Ectodermal cell (in vitro differentiated cells): ENCODE data around the gene PPP1R15B.

Experiments
- H3K27ac ChIP-seq: 2 replicates; pipeline ENCODE4 v1.7.0; 2013; ENCODE audit warnings: mild to moderate bottlenecking, low read depth, low read length; ENCODE audit not compliant: insufficient read depth, poor library complexity, severe bottlenecking
- H3K27me3 ChIP-seq: 2 replicates; pipeline ENCODE4 v1.7.0; 2013; ENCODE audit warnings: mild to moderate bottlenecking, low read length; ENCODE audit not compliant: insufficient read depth, control insufficient read depth, poor library complexity, severe bottlenecking
- H3K36me3 ChIP-seq: one replicate; pipeline ENCODE4 v1.7.0; 2013; ENCODE audit warnings: low read length; ENCODE audit not compliant: control insufficient read depth, insufficient read depth
- H3K4me1 ChIP-seq: one replicate; pipeline ENCODE4 v1.7.0; 2013; ENCODE audit warnings: low read length; ENCODE audit not compliant: control insufficient read depth, insufficient read depth
- H3K4me3 ChIP-seq: 2 replicates; pipeline ENCODE4 v1.7.0; 2013; ENCODE audit warnings: low read depth, low read length, control low read depth; ENCODE audit not compliant: insufficient read depth
- H3K9me3 ChIP-seq: 2 replicates; pipeline ENCODE4 v1.7.0; 2013; ENCODE audit warnings: mild to moderate bottlenecking, low read length, moderate library complexity; ENCODE audit not compliant: control insufficient read depth
- WGBS, 2 experiments: methylation state at CpG; one replicate each; pipeline ENCODE4 v1.1.7; 2013; ENCODE audit warnings: missing lambda C conversion rate in 2 of 2; 5-methylcytosine and 5-hydroxymethylcytosine counted together

The PPP1R15B gene

DNA sequence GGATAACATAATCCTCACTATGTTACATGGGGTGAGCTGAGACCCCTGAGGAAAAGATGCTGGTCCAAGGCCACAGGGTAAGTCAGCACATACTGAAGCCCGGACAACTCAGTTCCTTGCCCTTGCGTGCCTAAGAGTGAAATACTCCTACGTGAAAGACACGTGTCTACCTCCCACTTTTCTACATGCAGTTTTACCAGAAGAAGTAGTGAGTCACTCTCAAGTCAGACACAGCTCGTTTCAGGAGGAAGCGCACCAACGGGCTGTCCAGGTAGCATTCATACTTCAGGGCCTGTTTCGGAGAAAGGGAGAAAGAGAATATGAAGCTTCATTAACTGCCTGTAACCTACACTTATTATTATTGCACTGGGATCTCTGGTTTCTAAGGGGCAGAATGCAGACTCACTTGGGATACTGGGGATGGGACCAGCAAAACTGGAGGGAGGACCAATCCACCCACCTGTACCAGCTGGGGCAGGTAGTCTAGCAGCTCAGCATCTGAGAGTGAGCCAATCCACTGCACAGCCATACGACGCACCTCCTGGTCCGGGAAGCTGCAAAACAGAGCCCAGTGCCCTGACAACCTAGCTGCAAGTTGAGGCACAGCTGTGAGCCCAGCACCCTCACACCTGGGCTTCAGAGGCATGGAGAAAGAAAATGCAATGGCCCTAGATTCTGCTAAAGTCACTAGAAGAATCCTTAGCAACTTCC lies 32.4 kb upstream of the PPP1R15B start:
- Histone ChIP-seq H3K27ac (no peak overlapping the region), H3K4me3 (no peak overlapping the region), H3K4me1 (peaks cover 11% of the 10 kb centered on the region), H3K36me3 (peaks cover 63% of the 10 kb centered on the region), H3K27me3 (no peaks in the 10 kb centered on the region), H3K9me3 (no peaks in the 10 kb centered on the region)
- WGBS, 2 experiments = 91 to 94% methylated on average over 11 of the region's 11 CpGs

DNA sequence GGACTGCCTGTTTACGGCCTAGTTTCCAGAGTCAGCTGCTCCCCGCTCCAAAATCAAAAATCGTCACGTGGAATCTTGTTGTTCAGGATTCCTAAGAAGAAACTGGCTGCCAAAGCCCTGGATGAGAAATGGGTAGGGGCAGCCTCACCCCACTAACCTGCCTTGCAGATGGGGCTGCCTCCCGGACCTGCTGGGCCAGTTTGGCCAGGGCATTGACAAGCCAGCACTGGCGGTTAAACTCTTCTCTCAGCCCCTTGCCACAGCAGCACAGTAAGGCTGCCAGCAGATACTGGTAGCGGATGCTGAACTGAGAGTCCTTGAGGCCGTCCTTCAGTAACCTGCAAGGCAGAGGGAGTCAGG lies 31.6 kb upstream of the PPP1R15B start:
- no peak overlapping the region for H3K4me3 ChIP-seq
- H3K27ac ChIP-seq = no peak overlapping the region
- H3K9me3 ChIP-seq = no peaks in the 10 kb centered on the region
- H3K36me3 ChIP-seq = peaks cover 67% of the 10 kb centered on the region
- H3K27me3 ChIP-seq = no peaks in the 10 kb centered on the region
- 97% methylated on average over 8 of the region's 8 CpGs for WGBS, 2 experiments
- peaks cover 11% of the 10 kb centered on the region for H3K4me1 ChIP-seq

DNA sequence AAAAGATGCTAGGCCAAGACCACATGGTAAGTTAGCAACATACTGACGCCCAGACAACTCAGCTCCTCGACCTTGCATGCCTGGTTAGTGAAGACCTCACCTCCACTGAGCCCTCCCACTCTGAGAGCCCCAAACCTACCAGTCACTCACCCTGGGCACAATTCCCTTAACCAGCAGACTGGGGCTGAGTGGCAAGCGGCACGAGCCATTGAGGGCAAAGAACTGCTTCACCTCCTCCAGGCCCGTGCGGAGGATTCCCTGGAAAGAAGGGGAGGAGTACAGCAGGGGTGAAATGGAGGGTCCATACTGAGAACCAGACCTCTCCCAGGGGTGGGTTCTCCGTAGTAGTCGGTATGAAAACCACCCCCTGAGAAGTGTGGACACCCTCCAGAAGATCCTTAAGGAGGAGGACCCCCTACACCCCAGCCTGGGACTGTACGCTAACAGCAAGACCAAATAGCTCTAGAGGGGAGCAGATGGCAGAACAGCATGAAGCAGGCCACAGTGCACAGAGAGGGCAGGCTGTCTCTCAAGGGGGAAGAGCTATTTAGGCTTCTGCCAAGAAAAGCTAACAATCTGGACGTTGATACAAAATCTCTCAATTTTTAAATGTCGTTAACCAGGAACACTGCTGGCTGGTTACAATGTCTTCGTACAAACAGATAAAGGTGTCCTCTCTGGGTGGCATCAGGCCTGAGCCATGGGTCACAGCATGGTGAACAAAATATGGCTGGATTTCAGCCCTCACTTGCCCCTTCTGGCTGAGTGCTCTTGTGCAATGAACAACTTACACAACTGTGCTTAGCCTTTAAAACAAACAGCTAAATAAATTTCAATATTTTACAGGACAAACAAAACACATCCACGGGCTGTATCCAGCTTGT lies 31.0 kb upstream of the PPP1R15B start:
- Histone ChIP-seq H3K4me3 (no peak overlapping the region), H3K27me3 (no peaks in the 10 kb centered on the region), H3K27ac (no peak overlapping the region), H3K4me1 (peaks cover 11% of the 10 kb centered on the region), H3K9me3 (no peaks in the 10 kb centered on the region), H3K36me3 (peaks cover 72% of the 10 kb centered on the region)
- 92 to 93% methylated on average over 13 of the region's 13 CpGs for whole genome bisulfite sequencing, 2 experiments

DNA sequence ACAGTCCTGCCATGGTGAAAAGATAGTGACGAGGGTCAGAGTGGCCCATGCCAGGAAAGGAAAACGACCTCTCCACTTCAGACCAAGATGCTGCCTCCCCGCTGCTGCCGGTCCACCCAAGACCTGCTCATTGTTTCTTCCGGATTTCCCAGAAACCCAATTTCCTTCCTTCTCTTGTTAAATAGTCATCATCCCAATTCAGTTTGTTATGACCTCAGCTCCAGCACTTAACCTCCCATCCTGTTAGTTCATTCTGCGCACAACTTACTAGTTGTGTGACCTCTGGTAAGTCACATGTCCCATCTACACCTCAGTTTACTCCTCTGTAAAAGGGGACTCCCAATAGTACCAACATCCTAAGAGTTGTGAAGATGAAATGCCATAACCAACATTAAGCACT lies 29.9 kb upstream of the PPP1R15B start:
- Histone ChIP-seq H3K4me1 (peaks cover 3% of the 10 kb centered on the region), H3K4me3 (no peak overlapping the region), H3K27ac (no peak overlapping the region), H3K27me3 (no peaks in the 10 kb centered on the region), H3K36me3 (peaks cover 75% of the 10 kb centered on the region), H3K9me3 (no peaks in the 10 kb centered on the region)
- 93 to 95% methylated on average over 6 of the region's 6 CpGs for WGBS, 2 experiments

DNA sequence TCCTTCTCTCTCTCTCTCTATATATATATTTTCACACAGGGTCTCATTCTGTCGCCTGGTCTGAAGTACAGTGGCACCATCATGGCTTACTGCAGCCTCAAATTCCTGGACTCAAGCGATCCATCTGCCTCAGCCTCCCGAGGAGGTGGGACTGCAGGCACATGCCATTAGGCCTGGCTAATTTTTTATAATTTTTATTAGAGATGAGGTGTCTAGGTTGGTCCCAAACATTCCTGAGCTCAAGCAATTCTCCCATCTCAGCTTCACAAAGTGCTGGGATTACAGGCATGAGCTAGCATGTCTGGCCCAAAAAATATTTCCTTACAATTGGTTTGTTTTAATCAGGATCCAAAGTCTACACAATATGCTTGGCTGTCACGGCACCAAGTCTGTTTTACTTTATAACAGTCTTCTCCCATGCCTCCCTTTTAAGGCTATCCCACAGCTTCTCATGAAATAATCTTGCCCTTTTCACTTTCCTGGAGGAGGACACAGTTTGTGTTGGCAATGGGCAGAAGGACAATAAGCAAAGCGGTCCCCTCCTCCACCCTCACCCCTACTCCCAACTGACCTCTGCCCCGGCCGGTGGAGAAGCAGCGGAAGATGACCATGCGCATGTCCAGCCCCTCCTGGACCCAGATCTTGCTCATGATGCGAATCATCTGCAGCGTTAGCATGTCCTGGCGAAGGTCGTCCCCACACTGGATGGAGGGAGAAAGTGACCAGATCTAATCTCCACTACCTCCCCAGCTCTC lies 28.2 kb upstream of the PPP1R15B start:
- H3K27me3 ChIP-seq = no peaks in the 10 kb centered on the region
- no peak overlapping the region for H3K4me3 ChIP-seq
- no peak overlapping the region for H3K27ac ChIP-seq
- H3K9me3 ChIP-seq = no peaks in the 10 kb centered on the region
- peaks cover 71% of the 10 kb centered on the region for H3K36me3 ChIP-seq
- H3K4me1 ChIP-seq = no peaks in the 10 kb centered on the region
- WGBS, 2 experiments = 86 to 89% methylated on average over 13 of the region's 13 CpGs

DNA sequence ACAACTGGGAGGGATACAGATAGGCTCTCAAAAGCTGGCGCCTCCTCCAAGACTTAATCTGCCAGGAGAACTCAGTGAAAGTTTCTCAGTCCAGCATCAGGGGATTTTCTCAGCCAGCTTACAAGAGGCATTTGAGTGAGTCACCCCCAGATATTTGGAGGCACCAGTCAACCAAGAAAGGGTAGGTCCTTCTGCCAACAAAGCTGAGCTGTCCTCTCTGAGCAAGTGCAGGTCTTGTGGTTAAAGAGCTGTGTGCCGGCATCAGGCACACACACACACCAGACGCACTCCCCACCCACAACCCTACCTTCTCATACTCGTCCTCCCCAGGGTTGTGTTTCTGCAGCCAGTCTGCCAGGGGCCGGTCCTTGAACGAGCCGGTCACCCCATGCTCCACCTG lies 27.0 kb upstream of the PPP1R15B start:
- Histone ChIP-seq H3K36me3 (peaks cover 68% of the 10 kb centered on the region), H3K27me3 (no peaks in the 10 kb centered on the region), H3K4me3 (no peak overlapping the region), H3K9me3 (no peaks in the 10 kb centered on the region), H3K4me1 (no peaks in the 10 kb centered on the region), H3K27ac (no peak overlapping the region)
- WGBS, 2 experiments = 88 to 92% methylated on average over 7 of the region's 7 CpGs

DNA sequence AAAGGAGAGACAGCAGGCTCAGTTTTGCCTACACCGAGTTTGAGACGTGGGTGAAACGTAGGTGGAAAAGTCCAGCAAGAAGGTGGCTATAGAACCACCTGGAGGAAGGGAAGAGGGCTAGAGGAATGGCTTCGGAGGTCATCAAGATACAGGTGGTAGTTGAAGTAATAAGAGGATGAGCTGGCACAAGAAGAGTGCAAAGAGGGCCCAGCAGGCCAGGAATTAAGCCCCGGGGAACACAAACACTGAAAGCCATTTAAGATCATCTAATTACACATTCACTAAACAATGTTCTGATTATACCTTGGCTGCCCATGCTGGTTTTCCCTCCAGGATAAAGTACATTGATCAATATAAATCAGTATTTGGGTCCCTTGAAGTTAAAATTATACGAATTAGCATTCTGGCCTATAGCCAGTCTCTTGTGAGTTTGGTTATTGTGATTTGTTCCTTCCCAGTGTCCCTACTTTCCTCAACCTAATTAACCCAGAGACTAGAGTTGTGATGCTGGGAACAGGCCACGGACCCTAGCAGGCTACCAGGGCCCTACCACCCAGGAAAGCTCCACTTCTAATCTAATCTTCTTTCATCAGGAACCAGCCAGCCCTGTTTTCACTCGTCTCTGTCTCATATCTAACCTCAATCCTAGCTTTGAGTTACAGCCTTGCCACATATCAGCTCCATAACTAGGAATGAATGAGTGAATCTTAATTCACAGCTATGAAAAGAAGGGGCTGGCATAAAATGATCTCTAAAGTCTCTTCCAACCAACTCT lies 26.4 kb upstream of the PPP1R15B start:
- WGBS, 2 experiments = 84 to 90% methylated on average over 7 to 8 of the region's 8 CpGs
- Histone ChIP-seq H3K9me3 (no peaks in the 10 kb centered on the region), H3K36me3 (peaks cover 61% of the 10 kb centered on the region), H3K27me3 (no peaks in the 10 kb centered on the region), H3K4me3 (no peak overlapping the region), H3K4me1 (no peaks in the 10 kb centered on the region), H3K27ac (no peak overlapping the region)

DNA sequence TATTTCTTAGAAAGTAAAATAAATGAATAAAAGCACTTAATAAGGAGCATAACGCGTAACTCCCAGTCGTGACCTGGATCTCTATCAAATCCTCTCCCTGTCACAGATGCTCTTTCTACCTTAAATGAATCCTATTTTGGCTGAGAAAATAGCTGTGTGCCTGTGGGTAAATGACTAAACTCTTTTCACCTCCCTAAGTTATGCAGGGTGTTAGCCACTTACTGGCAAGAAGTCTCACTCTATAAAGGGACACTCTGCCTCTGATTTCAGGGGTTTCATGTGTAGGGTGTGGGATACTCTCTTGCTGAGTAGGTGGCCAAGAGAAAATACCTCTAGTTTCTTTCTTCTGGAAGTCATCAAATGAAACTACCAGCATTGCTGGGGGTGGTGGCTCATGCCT lies 24.3 kb upstream of the PPP1R15B start:
- H3K27me3 ChIP-seq = no peaks in the 10 kb centered on the region
- no peaks in the 10 kb centered on the region for H3K9me3 ChIP-seq
- no peak overlapping the region for H3K27ac ChIP-seq
- 98% methylated on average over 3 of the region's 3 CpGs; no CpG with 5 or more reads in 1 of the 2 experiments for WGBS, 2 experiments
- no peaks in the 10 kb centered on the region for H3K4me1 ChIP-seq
- no peak overlapping the region for H3K4me3 ChIP-seq
- peaks cover 48% of the 10 kb centered on the region for H3K36me3 ChIP-seq

DNA sequence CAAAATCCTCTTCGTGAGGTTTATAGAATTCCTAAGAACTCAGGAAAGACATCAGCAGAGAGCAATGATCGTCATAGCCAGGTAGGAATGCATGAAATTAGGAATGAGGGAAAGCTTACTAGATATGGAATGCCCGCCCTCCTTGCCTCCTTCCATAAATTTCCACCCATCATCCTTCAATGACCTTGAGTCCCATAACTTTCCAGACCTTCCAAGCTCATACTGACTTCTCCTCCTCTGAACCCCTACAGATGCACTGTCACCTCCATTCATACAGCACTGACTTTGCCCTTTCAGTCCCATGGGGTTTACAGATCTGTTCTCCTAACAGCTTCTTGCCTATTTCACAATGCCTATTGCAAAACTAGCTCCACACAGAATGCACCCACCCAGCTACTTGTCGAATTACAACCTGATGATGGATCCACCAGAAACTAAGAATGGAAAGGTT lies 23.8 kb upstream of the PPP1R15B start:
- Histone ChIP-seq H3K4me1 (no peaks in the 10 kb centered on the region), H3K4me3 (no peak overlapping the region), H3K9me3 (no peaks in the 10 kb centered on the region), H3K27me3 (no peaks in the 10 kb centered on the region), H3K36me3 (peaks cover 46% of the 10 kb centered on the region), H3K27ac (no peak overlapping the region)
- 96 to 99% methylated on average over 4 of the region's 4 CpGs for WGBS, 2 experiments
